Type B pancreatic cell (in vitro differentiated cells): ENCODE measurements around the gene CACNA1G. TPM values are rescaled to one million over a fixed set of nuclear protein-coding genes. Genes with fewer than 3 reads are reported as not detected.

Experiments used
- DNase-seq: peaks from one replicate; pipeline ENCODE4 v3.0.0; 2021; ENCODE audit warnings: mixed read lengths; ENCODE audit not compliant: unreplicated experiment; ENCODE audit errors: extremely low spot score
- H3K27ac Mint-ChIP-seq: 2 replicates; pipeline ENCODE4 v1.8.0; 2021; ENCODE audit warnings: mild to moderate bottlenecking, mixed read lengths
- H3K27me3 Mint-ChIP-seq: 2 replicates; pipeline ENCODE4 v1.8.0; 2021; ENCODE audit warnings: mixed read lengths
- H3K36me3 Mint-ChIP-seq: 2 replicates; pipeline ENCODE4 v1.8.0; 2021; ENCODE audit warnings: mixed read lengths
- H3K4me1 Mint-ChIP-seq: one replicate; pipeline ENCODE4 v1.8.0; 2021; ENCODE audit warnings: mixed read lengths; ENCODE audit not compliant: unreplicated experiment
- H3K4me3 Mint-ChIP-seq: 2 replicates; pipeline ENCODE4 v1.8.0; 2021; ENCODE audit warnings: mild to moderate bottlenecking, mixed read lengths
- H3K9me3 Mint-ChIP-seq: 2 replicates; pipeline ENCODE4 v1.8.0; 2021; ENCODE audit warnings: mixed read lengths
- total RNA-seq: library from RNA; stranded (reverse); gene quantifications from 2 replicates; pipeline ENCODE4 v1.2.1, GENCODE V29; 2021; ENCODE audit warnings: low replicate concordance
- TF ChIP-seq, protein P1 (sequence below): fragments of 200-600 bp; sonication (generic); conservative IDR thresholded peaks from 2 replicates; pipeline ENCODE4 v1.5.0; 2021; ENCODE audit warnings: antibody characterized with exemption, mild to moderate bottlenecking

CACNA1G gene
- total RNA-seq, 1 donor from 2014 or later: 27.8 TPM

DNA sequence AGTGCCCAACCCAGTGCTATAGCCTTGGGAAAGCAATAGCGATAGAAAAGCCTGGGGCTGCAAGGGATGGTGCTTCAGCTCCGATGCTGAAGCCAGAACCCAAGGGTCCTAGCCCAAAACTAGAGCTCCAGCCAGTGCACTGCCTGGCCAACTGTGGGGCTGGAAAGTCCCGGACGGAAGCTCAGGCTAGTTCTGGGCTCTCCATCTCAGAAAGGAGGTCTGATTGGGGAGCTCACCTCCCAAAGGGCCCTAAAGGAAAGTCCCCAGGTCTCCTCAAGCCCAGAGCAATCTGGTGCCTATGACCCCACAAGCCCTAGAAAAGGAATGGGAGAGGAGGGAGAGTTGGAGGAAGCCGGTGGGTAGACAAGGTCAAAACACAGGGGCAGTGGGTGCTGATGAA, 72.1 kb downstream of the CACNA1G start:
- TF ChIP-seq, protein P1, sequence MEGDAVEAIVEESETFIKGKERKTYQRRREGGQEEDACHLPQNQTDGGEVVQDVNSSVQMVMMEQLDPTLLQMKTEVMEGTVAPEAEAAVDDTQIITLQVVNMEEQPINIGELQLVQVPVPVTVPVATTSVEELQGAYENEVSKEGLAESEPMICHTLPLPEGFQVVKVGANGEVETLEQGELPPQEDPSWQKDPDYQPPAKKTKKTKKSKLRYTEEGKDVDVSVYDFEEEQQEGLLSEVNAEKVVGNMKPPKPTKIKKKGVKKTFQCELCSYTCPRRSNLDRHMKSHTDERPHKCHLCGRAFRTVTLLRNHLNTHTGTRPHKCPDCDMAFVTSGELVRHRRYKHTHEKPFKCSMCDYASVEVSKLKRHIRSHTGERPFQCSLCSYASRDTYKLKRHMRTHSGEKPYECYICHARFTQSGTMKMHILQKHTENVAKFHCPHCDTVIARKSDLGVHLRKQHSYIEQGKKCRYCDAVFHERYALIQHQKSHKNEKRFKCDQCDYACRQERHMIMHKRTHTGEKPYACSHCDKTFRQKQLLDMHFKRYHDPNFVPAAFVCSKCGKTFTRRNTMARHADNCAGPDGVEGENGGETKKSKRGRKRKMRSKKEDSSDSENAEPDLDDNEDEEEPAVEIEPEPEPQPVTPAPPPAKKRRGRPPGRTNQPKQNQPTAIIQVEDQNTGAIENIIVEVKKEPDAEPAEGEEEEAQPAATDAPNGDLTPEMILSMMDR: no peak
- DNase-seq: no peak
- peaks cover 35% of the 10 kb centered on the region for H3K4me1 Mint-ChIP-seq
- no peak overlapping the region for H3K4me3 Mint-ChIP-seq
- peaks cover 71% of the 10 kb centered on the region for H3K27me3 Mint-ChIP-seq
- no peaks in the 10 kb centered on the region for H3K36me3 Mint-ChIP-seq
- H3K27ac Mint-ChIP-seq: no peak overlapping the region
- no peaks in the 10 kb centered on the region for H3K9me3 Mint-ChIP-seq

DNA sequence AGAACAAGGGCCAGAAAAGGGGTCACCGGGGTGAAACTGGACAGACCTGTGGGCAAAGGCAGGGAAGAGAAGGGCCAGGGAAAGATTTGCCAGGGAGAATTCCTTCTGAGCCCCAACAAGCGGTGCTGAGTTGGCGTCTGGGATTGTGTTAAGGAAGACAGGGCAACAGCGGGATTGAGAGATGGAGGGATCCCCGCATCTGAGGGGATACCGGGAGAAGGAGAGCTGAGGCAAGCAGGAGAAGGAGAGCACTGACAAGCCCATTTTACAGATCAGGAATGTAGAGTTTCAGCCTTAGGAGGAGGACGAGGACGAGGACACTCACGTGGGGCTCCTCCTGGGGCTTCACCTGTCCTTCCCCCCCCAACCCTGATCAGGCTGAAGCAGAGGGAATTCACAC, 73.2 kb downstream of the CACNA1G start:
- peaks cover 76% of the 10 kb centered on the region for H3K27me3 Mint-ChIP-seq
- TF ChIP-seq, protein P1: no peak
- peaks cover 35% of the 10 kb centered on the region for H3K4me1 Mint-ChIP-seq
- no peaks in the 10 kb centered on the region for H3K9me3 Mint-ChIP-seq
- DNase-seq: no peak
- no peaks in the 10 kb centered on the region for H3K36me3 Mint-ChIP-seq
- peak overlapping the region; percentile 76 for H3K4me3 Mint-ChIP-seq
- no peak overlapping the region for H3K27ac Mint-ChIP-seq

DNA sequence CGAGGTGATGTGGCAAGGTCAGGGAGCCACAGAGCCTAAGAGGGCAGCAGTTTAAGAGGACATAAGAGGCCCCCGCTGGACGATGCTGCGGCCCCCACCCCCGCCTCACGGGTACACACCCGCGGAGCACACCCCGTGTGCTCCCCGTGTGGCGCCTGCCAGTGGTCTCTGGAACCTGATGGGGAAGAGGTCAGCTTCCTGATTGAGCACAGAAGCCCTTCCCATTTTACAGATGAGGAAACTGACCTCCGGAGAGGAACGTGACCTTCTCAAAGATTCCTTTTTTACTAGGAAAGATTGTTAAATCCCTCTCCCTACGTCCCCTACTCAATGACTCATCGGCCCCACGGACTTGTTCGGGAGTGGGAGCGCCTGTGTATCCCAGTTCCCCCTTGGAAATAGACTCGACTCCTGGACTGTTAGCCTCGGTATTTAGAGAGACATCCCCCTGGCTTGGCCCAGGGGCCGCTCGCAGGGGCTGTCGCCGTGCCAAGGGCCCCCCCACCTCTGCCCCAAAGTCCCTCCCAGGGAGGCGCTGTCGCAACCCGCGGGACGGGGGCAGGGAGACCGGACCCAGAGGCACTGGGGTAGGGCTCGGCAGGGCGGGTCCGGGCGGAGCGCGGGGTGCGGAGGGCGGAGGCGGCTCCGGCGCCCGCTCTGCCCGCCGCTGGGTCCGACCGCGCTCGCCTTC, 73.9 kb downstream of the CACNA1G start, which contains the start of gene ABCC3:
ABCC3 (plus strand) TSS at position 658 of the 691 bp plus-strand sequence. CDS start 56 bp downstream, outside the sequence.
- peaks cover 72% of the 10 kb centered on the region for H3K27me3 Mint-ChIP-seq
- H3K4me1 Mint-ChIP-seq: peaks cover 31% of the 10 kb centered on the region
- H3K36me3 Mint-ChIP-seq: no peaks in the 10 kb centered on the region
- no peak for DNase-seq
- TF ChIP-seq, protein P1: no peak
- no peak within 1 kb of the TSS for H3K27ac Mint-ChIP-seq
- no peaks in the 10 kb centered on the region for H3K9me3 Mint-ChIP-seq
- H3K4me3 Mint-ChIP-seq: peak within 1 kb of the TSS; percentile 76

DNA sequence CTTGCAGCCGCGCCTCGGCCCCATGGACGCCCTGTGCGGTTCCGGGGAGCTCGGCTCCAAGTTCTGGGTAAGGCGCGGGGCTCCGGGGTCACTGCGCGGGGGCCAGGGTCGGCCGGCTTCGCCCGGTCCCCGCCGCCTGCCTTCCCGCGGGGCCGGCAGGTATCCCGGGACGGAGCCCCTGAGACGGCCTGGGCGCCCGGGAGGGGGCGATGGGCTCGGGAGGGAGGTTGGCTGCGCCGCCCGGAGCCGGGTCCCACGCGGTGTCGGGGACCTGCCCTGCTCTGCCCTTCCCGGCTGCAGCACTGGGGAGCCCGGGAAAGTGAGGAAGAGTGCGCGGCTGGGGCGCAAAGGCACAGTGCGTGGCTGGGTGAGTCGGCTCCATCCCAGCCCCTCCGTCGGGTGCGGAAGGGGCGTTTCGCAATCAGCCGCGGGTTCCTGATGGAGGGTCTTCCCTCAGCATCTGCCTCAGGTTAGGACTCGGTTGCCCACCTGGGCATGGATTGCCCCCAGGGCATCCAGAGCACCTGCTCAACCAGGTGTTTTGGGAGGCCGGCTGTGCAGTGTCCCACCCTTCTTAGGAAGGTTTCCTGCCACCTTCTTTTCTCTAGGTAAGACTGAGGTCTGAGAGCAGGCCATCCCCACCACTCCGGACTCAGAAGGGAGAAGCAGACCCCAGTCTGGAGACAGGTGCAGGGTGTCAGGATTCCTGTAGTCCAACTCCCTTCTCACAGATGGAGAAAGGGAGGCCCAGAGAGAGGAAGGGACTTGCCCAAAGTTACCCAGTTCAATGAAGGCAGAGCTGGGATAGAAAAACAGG, 74.6 kb downstream of the CACNA1G start:
- no peak overlapping the region for H3K27ac Mint-ChIP-seq
- peaks cover 72% of the 10 kb centered on the region for H3K27me3 Mint-ChIP-seq
- no peak overlapping the region for H3K4me3 Mint-ChIP-seq
- H3K36me3 Mint-ChIP-seq: no peaks in the 10 kb centered on the region
- H3K9me3 Mint-ChIP-seq: no peaks in the 10 kb centered on the region
- DNase-seq: no peak
- TF ChIP-seq, protein P1: no peak
- peaks cover 29% of the 10 kb centered on the region for H3K4me1 Mint-ChIP-seq

DNA sequence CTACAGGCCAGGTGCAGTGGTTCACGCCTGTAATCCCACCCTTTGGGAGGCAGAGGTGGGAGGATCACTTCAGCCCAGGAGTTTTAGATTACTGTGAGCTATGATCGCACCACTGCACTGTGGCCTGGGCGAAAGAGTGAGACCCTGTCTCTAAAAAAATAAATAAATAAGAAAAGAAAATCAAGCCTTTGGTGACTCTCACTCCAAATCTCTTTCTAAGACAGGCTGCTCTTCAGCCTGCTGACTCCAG, 75.1 kb downstream of the CACNA1G start:
- Mint-ChIP-seq H3K36me3 (no peaks in the 10 kb centered on the region), H3K27ac (no peak overlapping the region), H3K27me3 (peaks cover 69% of the 10 kb centered on the region), H3K9me3 (no peaks in the 10 kb centered on the region), H3K4me3 (peak overlapping the region; percentile 23), H3K4me1 (peaks cover 25% of the 10 kb centered on the region)
- no peak for DNase-seq
- TF ChIP-seq, protein P1: no peak
